K562 (cell line): ENCODE results near the gene TSTD2. TPM values are rescaled to one million over a fixed set of nuclear protein-coding genes. Genes with fewer than 3 reads are reported as not detected.
A peak's percentile ranks its signal among the peaks of the same experiment; 100 is the strongest.

Source experiments
- ARID1B ChIP-seq: fragments of 450-650 bp; IDR thresholded peaks from 2 replicates; pipeline ENCODE4 v1.6.1; 2016; ENCODE audit warnings: antibody characterized with exemption, mild to moderate bottlenecking, inconsistent platforms
- BCOR ChIP-seq: fragments of 450-650 bp; IDR thresholded peaks from 2 replicates; pipeline ENCODE4 v1.6.1; 2016
- DACH1 ChIP-seq: fragments of 450-650 bp; IDR thresholded peaks from 2 replicates; pipeline ENCODE4 v1.6.1; 2018; ENCODE audit not compliant: partially characterized antibody
- DDX20 ChIP-seq: fragments of 450-650 bp; IDR thresholded peaks from 2 replicates; pipeline ENCODE4 v1.6.1; 2016; ENCODE audit warnings: missing genetic modification characterization, low read depth, mild to moderate bottlenecking, missing compliant biosample characterization, moderate library complexity
- EGR1 ChIP-seq: fragments of 450-650 bp; conservative IDR thresholded peaks from 2 replicates; pipeline ENCODE4 v1.6.1; 2017; ENCODE audit warnings: mild to moderate bottlenecking
- EP300 ChIP-seq: IDR thresholded peaks from 2 replicates; pipeline ENCODE4 v1.6.1; 2012; ENCODE audit warnings: low read length, improper control_type of control experiment
- JUN ChIP-seq, 2 experiments: sonication (generic) in 1 of 2; formaldehyde crosslinking in 1 of 2; IDR thresholded peaks; 2 replicates each; pipeline versions ENCODE4 v1.6.1 to v1.8.0; 2012 to 2022; ENCODE audit warnings: borderline replicate concordance in 2 of 2, mild to moderate bottlenecking in 2 of 2, improper control_type of control experiment in 1 of 2, low read depth in 1 of 2, low read length in 1 of 2, missing genetic modification reagents in 1 of 2
- JUND ChIP-seq, 2 experiments: IDR thresholded peaks; 2 replicates in 1 of 2; 3 replicates in 1 of 2; pipeline ENCODE4 v1.6.1; 2011; ENCODE audit warnings: borderline replicate concordance in 2 of 2, low read depth in 2 of 2, low read length in 2 of 2, improper control_type of control experiment in 1 of 2, missing biosample characterization in 1 of 2, missing genetic modification characterization in 1 of 2, missing genetic modification reagents in 1 of 2
- MAFK ChIP-seq: IDR thresholded peaks from 2 replicates; pipeline ENCODE4 v1.6.1; 2011; ENCODE audit warnings: low read length, improper control_type of control experiment
- NFATC3 ChIP-seq: fragments of 450-650 bp; IDR thresholded peaks from 2 replicates; pipeline ENCODE4 v1.6.1; 2017; ENCODE audit warnings: mild to moderate bottlenecking
- NFE2L1 ChIP-seq: fragments of 450-650 bp; IDR thresholded peaks from 2 replicates; pipeline ENCODE4 v1.6.1; 2016; ENCODE audit warnings: missing genetic modification characterization, low read depth, mild to moderate bottlenecking, missing compliant biosample characterization, moderate library complexity, borderline replicate concordance
- ZNF644 ChIP-seq: fragments of 200-800 bp; sonication (Bioruptor generic); IDR thresholded peaks from 2 replicates; pipeline ENCODE4 v1.6.1; 2016; ENCODE audit warnings: low read depth, missing genetic modification characterization, missing compliant biosample characterization
- ZNF778 ChIP-seq: fragments of 450-650 bp; formaldehyde crosslinking; IDR thresholded peaks from 2 replicates; pipeline ENCODE4 v1.4.0; 2020; ENCODE audit warnings: mild to moderate bottlenecking, moderate library complexity
- polyA plus RNA-seq, 8 experiments: library from polyadenylated mRNA; depleted of rRNA in 4 of 8; stranded (reverse) in 5 of 8; unstranded in 3 of 8; fragments of >200 nt; fragmentation: Nextera tagmentation in 2 of 8; fragmentation: Illumina TruSeq in 1 of 8; extraction: Ambion mirVana in 2 of 8; extraction: Trizol in 1 of 8; gene quantifications; 2 replicates each; pipeline versions ENCODE4 v1.2.1 to v1.2.3, GENCODE V29; 2011 to 2014; ENCODE audit warnings: inconsistent platforms in 1 of 8, missing spikeins in 1 of 8
- total RNA-seq, 7 experiments: library from RNA; depleted of rRNA in 6 of 7; stranded (reverse); fragments of >200 nt in 6 of 7; fragmentation: Illumina TruSeq in 2 of 7; extraction: Trizol in 2 of 7; gene quantifications; 2 replicates each; pipeline versions ENCODE4 v1.2.1 to v1.2.3, GENCODE V29; 2011 to 2021; ENCODE audit warnings: low replicate concordance in 1 of 7
- TF ChIP-seq, protein P1 (sequence below): fragments of 450-650 bp; IDR thresholded peaks from 2 replicates; pipeline ENCODE4 v1.6.1; 2017; ENCODE audit warnings: antibody characterized with exemption, mild to moderate bottlenecking
- TF ChIP-seq, protein P2 (sequence below): fragments of 450-650 bp; IDR thresholded peaks from 2 replicates; pipeline ENCODE4 v1.6.1; 2016; ENCODE audit warnings: low read depth, mild to moderate bottlenecking, moderate library complexity
- TF ChIP-seq, protein P3 (sequence below): sonication (generic); formaldehyde crosslinking; IDR thresholded peaks from 2 replicates; pipeline ENCODE4 v1.8.1; 2023; ENCODE audit warnings: mild to moderate bottlenecking, missing genetic modification reagents
- TF ChIP-seq, protein P4 (sequence below), 2 experiments: fragments of 200-800 bp in 1 of 2; sonication (Bioruptor generic) in 1 of 2; sonication (generic) in 1 of 2; formaldehyde crosslinking in 1 of 2; IDR thresholded peaks in 1 of 2; conservative IDR thresholded peaks in 1 of 2; 2 replicates each; pipeline versions ENCODE4 v1.5.0 to v1.6.1; 2016 to 2020; ENCODE audit warnings: missing compliant biosample characterization in 1 of 2, missing genetic modification characterization in 1 of 2, missing genetic modification reagents in 1 of 2
- TF ChIP-seq, protein P5 (sequence below): fragments of 200-800 bp; sonication (Bioruptor generic); IDR thresholded peaks from 2 replicates; pipeline ENCODE4 v1.6.1; 2017; ENCODE audit warnings: missing genetic modification characterization, missing compliant biosample characterization

The TSTD2 gene
- total and polyA plus RNA-seq, 9 of the 15 experiments (the other 6 are each of a cell fraction or from before 2014, with no cell fraction given): 10.1 to 36.7 (median 19.0) TPM

DNA sequence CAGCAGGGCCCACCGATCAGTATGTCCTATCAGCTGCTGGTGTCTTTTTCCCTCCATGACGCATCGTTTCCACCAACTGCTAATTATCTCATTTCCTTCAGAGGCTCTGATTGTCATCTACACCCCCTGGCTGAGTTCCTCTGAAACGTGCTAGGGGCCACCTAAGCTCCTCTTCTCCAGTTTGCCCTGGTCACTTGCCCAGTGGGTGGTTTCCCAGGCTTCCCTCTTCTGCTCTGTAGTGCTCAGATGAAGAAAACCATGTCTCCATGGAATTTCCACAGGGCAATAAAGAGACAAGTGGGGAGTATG, 65.3 kb downstream of the TSTD2 start (continued):
- TF ChIP-seq DACH1 (peak; percentile 31), ARID1B (peak; percentile 81), BCOR (no peak), MAFK (no peak), JUND (IDR thresholded peaks at IDR 0.05; ENCODE audit: borderline replicate concordance, low read depth, low read length) (peak; percentile 88), JUND (tag; IDR thresholded peaks at IDR 0.05; ENCODE audit: borderline replicate concordance, low read depth, low read length) (peak; percentile 80; the same call in 2 of the 3 replicates), EGR1 (0 out of 2 replicates have a peak, but pooled peaks have one; percentile 7), JUN (IDR thresholded peaks at IDR 0.05; ENCODE audit: borderline replicate concordance, low read depth, low read length) (peak; percentile 76), JUN (CRISPR knock-in tag; IDR thresholded peaks at IDR 0.05; ENCODE audit: borderline replicate concordance) (no peak), NFE2L1 (no peak), NFATC3 (0 out of 2 replicates have a peak, but pooled peaks have one; percentile 70), ZNF778 (CRISPR knock-in tag) (no peak), EP300 (peak; percentile 60), DDX20 (tag) (peak; percentile 16; the same call in 1 of the 2 replicates), ZNF644 (tag) (no peak)
- TF ChIP-seq, protein P1, sequence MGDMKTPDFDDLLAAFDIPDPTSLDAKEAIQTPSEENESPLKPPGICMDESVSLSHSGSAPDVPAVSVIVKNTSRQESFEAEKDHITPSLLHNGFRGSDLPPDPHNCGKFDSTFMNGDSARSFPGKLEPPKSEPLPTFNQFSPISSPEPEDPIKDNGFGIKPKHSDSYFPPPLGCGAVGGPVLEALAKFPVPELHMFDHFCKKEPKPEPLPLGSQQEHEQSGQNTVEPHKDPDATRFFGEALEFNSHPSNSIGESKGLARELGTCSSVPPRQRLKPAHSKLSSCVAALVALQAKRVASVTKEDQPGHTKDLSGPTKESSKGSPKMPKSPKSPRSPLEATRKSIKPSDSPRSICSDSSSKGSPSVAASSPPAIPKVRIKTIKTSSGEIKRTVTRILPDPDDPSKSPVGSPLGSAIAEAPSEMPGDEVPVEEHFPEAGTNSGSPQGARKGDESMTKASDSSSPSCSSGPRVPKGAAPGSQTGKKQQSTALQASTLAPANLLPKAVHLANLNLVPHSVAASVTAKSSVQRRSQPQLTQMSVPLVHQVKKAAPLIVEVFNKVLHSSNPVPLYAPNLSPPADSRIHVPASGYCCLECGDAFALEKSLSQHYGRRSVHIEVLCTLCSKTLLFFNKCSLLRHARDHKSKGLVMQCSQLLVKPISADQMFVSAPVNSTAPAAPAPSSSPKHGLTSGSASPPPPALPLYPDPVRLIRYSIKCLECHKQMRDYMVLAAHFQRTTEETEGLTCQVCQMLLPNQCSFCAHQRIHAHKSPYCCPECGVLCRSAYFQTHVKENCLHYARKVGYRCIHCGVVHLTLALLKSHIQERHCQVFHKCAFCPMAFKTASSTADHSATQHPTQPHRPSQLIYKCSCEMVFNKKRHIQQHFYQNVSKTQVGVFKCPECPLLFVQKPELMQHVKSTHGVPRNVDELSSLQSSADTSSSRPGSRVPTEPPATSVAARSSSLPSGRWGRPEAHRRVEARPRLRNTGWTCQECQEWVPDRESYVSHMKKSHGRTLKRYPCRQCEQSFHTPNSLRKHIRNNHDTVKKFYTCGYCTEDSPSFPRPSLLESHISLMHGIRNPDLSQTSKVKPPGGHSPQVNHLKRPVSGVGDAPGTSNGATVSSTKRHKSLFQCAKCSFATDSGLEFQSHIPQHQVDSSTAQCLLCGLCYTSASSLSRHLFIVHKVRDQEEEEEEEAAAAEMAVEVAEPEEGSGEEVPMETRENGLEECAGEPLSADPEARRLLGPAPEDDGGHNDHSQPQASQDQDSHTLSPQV: peak; percentile 69
- TF ChIP-seq, protein P2, sequence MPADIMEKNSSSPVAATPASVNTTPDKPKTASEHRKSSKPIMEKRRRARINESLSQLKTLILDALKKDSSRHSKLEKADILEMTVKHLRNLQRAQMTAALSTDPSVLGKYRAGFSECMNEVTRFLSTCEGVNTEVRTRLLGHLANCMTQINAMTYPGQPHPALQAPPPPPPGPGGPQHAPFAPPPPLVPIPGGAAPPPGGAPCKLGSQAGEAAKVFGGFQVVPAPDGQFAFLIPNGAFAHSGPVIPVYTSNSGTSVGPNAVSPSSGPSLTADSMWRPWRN: no peak
- TF ChIP-seq, protein P3, sequence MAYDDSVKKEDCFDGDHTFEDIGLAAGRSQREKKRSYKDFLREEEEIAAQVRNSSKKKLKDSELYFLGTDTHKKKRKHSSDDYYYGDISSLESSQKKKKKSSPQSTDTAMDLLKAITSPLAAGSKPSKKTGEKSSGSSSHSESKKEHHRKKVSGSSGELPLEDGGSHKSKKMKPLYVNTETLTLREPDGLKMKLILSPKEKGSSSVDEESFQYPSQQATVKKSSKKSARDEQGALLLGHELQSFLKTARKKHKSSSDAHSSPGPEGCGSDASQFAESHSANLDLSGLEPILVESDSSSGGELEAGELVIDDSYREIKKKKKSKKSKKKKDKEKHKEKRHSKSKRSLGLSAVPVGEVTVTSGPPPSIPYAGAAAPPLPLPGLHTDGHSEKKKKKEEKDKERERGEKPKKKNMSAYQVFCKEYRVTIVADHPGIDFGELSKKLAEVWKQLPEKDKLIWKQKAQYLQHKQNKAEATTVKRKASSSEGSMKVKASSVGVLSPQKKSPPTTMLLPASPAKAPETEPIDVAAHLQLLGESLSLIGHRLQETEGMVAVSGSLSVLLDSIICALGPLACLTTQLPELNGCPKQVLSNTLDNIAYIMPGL (CRISPR knock-in tag): no peak
- TF ChIP-seq, protein P4, sequence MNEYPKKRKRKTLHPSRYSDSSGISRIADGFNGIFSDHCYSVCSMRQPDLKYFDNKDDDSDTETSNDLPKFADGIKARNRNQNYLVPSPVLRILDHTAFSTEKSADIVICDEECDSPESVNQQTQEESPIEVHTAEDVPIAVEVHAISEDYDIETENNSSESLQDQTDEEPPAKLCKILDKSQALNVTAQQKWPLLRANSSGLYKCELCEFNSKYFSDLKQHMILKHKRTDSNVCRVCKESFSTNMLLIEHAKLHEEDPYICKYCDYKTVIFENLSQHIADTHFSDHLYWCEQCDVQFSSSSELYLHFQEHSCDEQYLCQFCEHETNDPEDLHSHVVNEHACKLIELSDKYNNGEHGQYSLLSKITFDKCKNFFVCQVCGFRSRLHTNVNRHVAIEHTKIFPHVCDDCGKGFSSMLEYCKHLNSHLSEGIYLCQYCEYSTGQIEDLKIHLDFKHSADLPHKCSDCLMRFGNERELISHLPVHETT (CRISPR knock-in tag; conservative IDR thresholded peaks at IDR 0.05 in 1 of 2, IDR thresholded peaks at IDR 0.05 in 1 of 2): 0 out of 4 replicates have a peak, but pooled peaks of 1 of the 2 experiments have one; percentile 45
- TF ChIP-seq, protein P5, sequence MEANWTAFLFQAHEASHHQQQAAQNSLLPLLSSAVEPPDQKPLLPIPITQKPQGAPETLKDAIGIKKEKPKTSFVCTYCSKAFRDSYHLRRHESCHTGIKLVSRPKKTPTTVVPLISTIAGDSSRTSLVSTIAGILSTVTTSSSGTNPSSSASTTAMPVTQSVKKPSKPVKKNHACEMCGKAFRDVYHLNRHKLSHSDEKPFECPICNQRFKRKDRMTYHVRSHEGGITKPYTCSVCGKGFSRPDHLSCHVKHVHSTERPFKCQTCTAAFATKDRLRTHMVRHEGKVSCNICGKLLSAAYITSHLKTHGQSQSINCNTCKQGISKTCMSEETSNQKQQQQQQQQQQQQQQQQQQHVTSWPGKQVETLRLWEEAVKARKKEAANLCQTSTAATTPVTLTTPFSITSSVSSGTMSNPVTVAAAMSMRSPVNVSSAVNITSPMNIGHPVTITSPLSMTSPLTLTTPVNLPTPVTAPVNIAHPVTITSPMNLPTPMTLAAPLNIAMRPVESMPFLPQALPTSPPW (CRISPR knock-in tag): peak; percentile 47; the same call in 1 of the 2 replicates
